Testis (tissue), 2 donors: ENCODE measurements around the gene RAB35.

Experiments
- POLR2A ChIP-seq: fragments of 450-650 bp; IDR thresholded peaks from one replicate; pipeline ENCODE4 v1.6.1; 2017; ENCODE audit warnings: antibody characterized with exemption, mild to moderate bottlenecking, moderate library complexity
- TF ChIP-seq, protein P1 (sequence below), 3 experiments: fragments of 450-650 bp in 2 of 3; fragments of 200-600 bp in 1 of 3; sonication (generic) in 1 of 3; IDR thresholded peaks; one replicate each; pipeline ENCODE4 v1.5.1; 2016 to 2019; ENCODE audit warnings: antibody characterized with exemption in 3 of 3, mild to moderate bottlenecking in 2 of 3, moderate library complexity in 1 of 3

- TF ChIP-seq, protein P1, sequence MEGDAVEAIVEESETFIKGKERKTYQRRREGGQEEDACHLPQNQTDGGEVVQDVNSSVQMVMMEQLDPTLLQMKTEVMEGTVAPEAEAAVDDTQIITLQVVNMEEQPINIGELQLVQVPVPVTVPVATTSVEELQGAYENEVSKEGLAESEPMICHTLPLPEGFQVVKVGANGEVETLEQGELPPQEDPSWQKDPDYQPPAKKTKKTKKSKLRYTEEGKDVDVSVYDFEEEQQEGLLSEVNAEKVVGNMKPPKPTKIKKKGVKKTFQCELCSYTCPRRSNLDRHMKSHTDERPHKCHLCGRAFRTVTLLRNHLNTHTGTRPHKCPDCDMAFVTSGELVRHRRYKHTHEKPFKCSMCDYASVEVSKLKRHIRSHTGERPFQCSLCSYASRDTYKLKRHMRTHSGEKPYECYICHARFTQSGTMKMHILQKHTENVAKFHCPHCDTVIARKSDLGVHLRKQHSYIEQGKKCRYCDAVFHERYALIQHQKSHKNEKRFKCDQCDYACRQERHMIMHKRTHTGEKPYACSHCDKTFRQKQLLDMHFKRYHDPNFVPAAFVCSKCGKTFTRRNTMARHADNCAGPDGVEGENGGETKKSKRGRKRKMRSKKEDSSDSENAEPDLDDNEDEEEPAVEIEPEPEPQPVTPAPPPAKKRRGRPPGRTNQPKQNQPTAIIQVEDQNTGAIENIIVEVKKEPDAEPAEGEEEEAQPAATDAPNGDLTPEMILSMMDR (IDR thresholded peaks at IDR 0.05): no peak
- no peak for TF ChIP-seq POLR2A
Observed at GRCh38 chr12:120159509-120160237, 43.1 kb upstream of the RAB35 start.
